Peyer's patch (tissue), 4 donors: ENCODE measurements around the gene DCLK1.

ENCODE experiments used
- CTCF ChIP-seq, 6 experiments: fragments of 450-650 bp in 4 of 6; fragments of 200-600 bp in 2 of 6; sonication (generic) in 1 of 6; IDR thresholded peaks; one replicate each; pipeline ENCODE4 v1.5.1; 2017 to 2019; ENCODE audit warnings: antibody characterized with exemption in 6 of 6, mild to moderate bottlenecking in 3 of 6, moderate library complexity in 1 of 6
- POLR2A ChIP-seq, 2 donors: fragments of 450-650 bp; IDR thresholded peaks; one replicate each; pipeline ENCODE4 v1.5.1; 2017; ENCODE audit warnings: antibody characterized with exemption in 2 of 2, mild to moderate bottlenecking in 2 of 2, moderate library complexity in 2 of 2

GRCh38 chr13:35888457-35888883 is 242.7 kb downstream of the DCLK1 start:
- TF ChIP-seq CTCF (IDR thresholded peaks at IDR 0.05) = no peak
- TF ChIP-seq POLR2A (IDR thresholded peaks at IDR 0.05) = no peak
